Subcutaneous adipose tissue (tissue), 4 donors: ENCODE measurements around the gene SLC39A7. TPM values are rescaled to one million over a fixed set of nuclear protein-coding genes. Genes with fewer than 3 reads are reported as not detected.

ENCODE experiments used
- CTCF ChIP-seq: fragments of 450-650 bp; IDR thresholded peaks from one replicate; pipeline ENCODE4 v1.5.1; 2016; ENCODE audit warnings: low read depth, mild to moderate bottlenecking, control low read depth, antibody characterized with exemption, moderate library complexity
- total RNA-seq, 4 donors: library from RNA; depleted of rRNA; stranded (reverse); fragments of >200 nt; gene quantifications; one replicate each; pipeline ENCODE4 v1.1.0, GENCODE V29; 2016

The SLC39A7 gene
- total RNA-seq, 4 donors from 2014 or later, result 49.0 to 54.9 (median 52.5) TPM

- no peak for TF ChIP-seq CTCF
These were observed 2.4 kb upstream of the SLC39A7 start for GRCh38 chr6:33198159-33198852.

- TF ChIP-seq CTCF, result no peak
These were observed 1.7 kb upstream of the SLC39A7 start for GRCh38 chr6:33198853-33199436.

GRCh38 chr6:33199687-33200218, 914 bp upstream of the SLC39A7 start:
- TF ChIP-seq CTCF, result no peak

- TF ChIP-seq CTCF, result no peak
These were observed 479 bp downstream of the SLC39A7 start for GRCh38 chr6:33201147-33201545.

GRCh38 chr6:33201935-33202334, 1.3 kb downstream of the SLC39A7 start:
- TF ChIP-seq CTCF, result no peak

GRCh38 chr6:33202799-33203198, 2.1 kb downstream of the SLC39A7 start:
- no peak for TF ChIP-seq CTCF

GRCh38 chr6:33203443-33204164, 2.9 kb downstream of the SLC39A7 start:
- TF ChIP-seq CTCF, result no peak
